ENCODE results near the gene ID2. TPM values are rescaled to one million over a fixed set of nuclear protein-coding genes. Genes with fewer than 3 reads are reported as not detected.

ID2 gene
- total and polyA plus RNA-seq, 2 of the 13 experiments (the other 11 are each of a cell fraction or from before 2014, with no cell fraction given), result 214 to 719 TPM

DNA sequence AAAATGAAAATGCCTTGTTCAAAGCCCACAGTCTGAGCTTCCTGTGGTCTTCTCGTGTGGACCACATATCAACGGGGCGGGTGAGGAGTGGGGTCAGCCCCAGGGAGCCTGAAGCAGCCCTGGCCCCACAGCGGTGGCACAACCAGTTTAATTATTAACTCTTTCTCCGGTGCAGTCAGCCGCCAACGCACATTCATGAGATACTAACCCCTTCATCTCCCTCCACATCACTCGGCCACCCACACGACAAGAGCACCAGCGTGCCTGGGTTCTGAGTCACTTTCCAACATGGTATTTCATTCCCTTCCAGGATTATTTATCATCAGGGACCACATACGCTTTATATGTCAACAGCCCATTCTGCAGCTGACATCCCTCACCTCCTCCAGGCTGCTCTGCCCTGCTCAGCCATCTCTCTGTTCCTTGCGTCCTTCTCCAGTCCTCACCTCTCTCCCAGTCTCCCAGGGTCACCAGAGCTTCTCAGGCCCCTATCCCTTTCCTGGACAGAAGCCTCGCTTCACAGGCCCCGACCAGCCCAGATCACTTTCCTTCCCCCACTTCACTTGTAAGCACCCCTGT lies 48.0 kb upstream of the ID2 start (continued):
- peak; percentile 69; the same call in 1 of the 2 replicates for TF ChIP-seq SALL2 (CRISPR knock-in tag; IDR thresholded peaks at IDR 0.05)
- TF ChIP-seq ZSCAN29 (CRISPR knock-in tag; conservative IDR thresholded peaks at IDR 0.05), result peak; percentile 88
- TF ChIP-seq ZNF549 (CRISPR knock-in tag; IDR thresholded peaks at IDR 0.05), result no peak
- TF ChIP-seq PCBP1 (IDR thresholded peaks at IDR 0.05; ENCODE audit: borderline replicate concordance, low read depth, low read length), result no peak
- TF ChIP-seq KLF13 (CRISPR knock-in tag; IDR thresholded peaks at IDR 0.05), result no peak
- TF ChIP-seq, protein P1, sequence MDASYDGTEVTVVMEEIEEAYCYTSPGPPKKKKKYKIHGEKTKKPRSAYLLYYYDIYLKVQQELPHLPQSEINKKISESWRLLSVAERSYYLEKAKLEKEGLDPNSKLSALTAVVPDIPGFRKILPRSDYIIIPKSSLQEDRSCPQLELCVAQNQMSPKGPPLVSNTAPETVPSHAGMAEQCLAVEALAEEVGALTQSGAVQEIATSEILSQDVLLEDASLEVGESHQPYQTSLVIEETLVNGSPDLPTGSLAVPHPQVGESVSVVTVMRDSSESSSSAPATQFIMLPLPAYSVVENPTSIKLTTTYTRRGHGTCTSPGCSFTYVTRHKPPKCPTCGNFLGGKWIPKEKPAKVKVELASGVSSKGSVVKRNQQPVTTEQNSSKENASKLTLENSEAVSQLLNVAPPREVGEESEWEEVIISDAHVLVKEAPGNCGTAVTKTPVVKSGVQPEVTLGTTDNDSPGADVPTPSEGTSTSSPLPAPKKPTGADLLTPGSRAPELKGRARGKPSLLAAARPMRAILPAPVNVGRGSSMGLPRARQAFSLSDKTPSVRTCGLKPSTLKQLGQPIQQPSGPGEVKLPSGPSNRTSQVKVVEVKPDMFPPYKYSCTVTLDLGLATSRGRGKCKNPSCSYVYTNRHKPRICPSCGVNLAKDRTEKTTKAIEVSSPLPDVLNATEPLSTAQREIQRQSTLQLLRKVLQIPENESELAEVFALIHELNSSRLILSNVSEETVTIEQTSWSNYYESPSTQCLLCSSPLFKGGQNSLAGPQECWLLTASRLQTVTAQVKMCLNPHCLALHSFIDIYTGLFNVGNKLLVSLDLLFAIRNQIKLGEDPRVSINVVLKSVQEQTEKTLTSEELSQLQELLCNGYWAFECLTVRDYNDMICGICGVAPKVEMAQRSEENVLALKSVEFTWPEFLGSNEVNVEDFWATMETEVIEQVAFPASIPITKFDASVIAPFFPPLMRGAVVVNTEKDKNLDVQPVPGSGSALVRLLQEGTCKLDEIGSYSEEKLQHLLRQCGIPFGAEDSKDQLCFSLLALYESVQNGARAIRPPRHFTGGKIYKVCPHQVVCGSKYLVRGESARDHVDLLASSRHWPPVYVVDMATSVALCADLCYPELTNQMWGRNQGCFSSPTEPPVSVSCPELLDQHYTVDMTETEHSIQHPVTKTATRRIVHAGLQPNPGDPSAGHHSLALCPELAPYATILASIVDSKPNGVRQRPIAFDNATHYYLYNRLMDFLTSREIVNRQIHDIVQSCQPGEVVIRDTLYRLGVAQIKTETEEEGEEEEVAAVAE (CRISPR knock-in tag; IDR thresholded peaks at IDR 0.05; ENCODE audit: borderline replicate concordance), result no peak
- no peak for TF ChIP-seq HNRNPUL1 (IDR thresholded peaks at IDR 0.05; ENCODE audit: low read depth, low read length)
- TF ChIP-seq ZNF350 (CRISPR knock-in tag; IDR thresholded peaks at IDR 0.05; ENCODE audit: borderline replicate concordance, low read depth), result peak; percentile 74
- no peak for TF ChIP-seq HCFC1 (IDR thresholded peaks at IDR 0.05; ENCODE audit: low read depth, low read length)
- TF ChIP-seq MAFF (IDR thresholded peaks at IDR 0.05; ENCODE audit: low read depth, low read length), result no peak
- TF ChIP-seq ZNF850 (CRISPR knock-in tag; conservative IDR thresholded peaks at IDR 0.05), result no peak
- no peak for TF ChIP-seq NFE2L1 (CRISPR knock-in tag; IDR thresholded peaks at IDR 0.05; ENCODE audit: borderline replicate concordance)
- TF ChIP-seq ZNF33B (CRISPR knock-in tag; IDR thresholded peaks at IDR 0.05), result 0 out of 2 replicates have a peak, but pooled peaks have one; percentile 11
- no peak for TF ChIP-seq STAT5B (CRISPR knock-in tag; IDR thresholded peaks at IDR 0.05)
- TF ChIP-seq CEBPB (IDR thresholded peaks at IDR 0.05; ENCODE audit: borderline replicate concordance, low read depth, low read length), result peak; percentile 22; the same call in 1 of the 2 replicates
- TF ChIP-seq, protein P2, sequence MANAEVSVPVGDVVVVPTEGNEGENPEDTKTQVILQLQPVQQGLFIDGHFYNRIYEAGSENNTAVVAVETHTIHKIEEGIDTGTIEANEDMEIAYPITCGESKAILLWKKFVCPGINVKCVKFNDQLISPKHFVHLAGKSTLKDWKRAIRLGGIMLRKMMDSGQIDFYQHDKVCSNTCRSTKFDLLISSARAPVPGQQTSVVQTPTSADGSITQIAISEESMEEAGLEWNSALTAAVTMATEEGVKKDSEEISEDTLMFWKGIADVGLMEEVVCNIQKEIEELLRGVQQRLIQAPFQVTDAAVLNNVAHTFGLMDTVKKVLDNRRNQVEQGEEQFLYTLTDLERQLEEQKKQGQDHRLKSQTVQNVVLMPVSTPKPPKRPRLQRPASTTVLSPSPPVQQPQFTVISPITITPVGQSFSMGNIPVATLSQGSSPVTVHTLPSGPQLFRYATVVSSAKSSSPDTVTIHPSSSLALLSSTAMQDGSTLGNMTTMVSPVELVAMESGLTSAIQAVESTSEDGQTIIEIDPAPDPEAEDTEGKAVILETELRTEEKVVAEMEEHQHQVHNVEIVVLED (CRISPR knock-in tag; IDR thresholded peaks at IDR 0.05; ENCODE audit: borderline replicate concordance), result peak; percentile 53; the same call in 1 of the 2 replicates
- TF ChIP-seq, protein P3, sequence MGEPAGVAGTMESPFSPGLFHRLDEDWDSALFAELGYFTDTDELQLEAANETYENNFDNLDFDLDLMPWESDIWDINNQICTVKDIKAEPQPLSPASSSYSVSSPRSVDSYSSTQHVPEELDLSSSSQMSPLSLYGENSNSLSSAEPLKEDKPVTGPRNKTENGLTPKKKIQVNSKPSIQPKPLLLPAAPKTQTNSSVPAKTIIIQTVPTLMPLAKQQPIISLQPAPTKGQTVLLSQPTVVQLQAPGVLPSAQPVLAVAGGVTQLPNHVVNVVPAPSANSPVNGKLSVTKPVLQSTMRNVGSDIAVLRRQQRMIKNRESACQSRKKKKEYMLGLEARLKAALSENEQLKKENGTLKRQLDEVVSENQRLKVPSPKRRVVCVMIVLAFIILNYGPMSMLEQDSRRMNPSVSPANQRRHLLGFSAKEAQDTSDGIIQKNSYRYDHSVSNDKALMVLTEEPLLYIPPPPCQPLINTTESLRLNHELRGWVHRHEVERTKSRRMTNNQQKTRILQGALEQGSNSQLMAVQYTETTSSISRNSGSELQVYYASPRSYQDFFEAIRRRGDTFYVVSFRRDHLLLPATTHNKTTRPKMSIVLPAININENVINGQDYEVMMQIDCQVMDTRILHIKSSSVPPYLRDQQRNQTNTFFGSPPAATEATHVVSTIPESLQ (CRISPR knock-in tag; conservative IDR thresholded peaks at IDR 0.05), result no peak
- TF ChIP-seq CCAR2 (optimal IDR thresholded peaks at IDR 0.05; ENCODE audit: low read depth, low read length), result no peak
- no peak; the same call in 1 of the 2 replicates for TF ChIP-seq BORCS8-MEF2B (CRISPR knock-in tag; IDR thresholded peaks at IDR 0.05)
- TF ChIP-seq ZNF160 (CRISPR knock-in tag; IDR thresholded peaks at IDR 0.05), result no peak

All from HepG2 (cell line).